ENCODE measurements around the gene CHST11.

Gene CHST11

GRCh38 chr12:104694161-104694560, 237.4 kb downstream of the CHST11 start:
- no peak for DNase-seq (ENCODE audit: low read depth)
- no peak for TF ChIP-seq CTCF (IDR thresholded peaks at IDR 0.05; ENCODE audit: low read length, missing control alignments)
- H3K4me3 ChIP-seq (replicated peaks; ENCODE audit: low read depth, low read length), result no peak overlapping the region

- no peak overlapping the region for H3K4me3 ChIP-seq (replicated peaks; ENCODE audit: low read depth, low read length)
- DNase-seq (ENCODE audit: low read depth), result no peak
- TF ChIP-seq CTCF (IDR thresholded peaks at IDR 0.05; ENCODE audit: low read length, missing control alignments), result no peak
These were observed 238.0 kb downstream of the CHST11 start for GRCh38 chr12:104694711-104695110.

DNA sequence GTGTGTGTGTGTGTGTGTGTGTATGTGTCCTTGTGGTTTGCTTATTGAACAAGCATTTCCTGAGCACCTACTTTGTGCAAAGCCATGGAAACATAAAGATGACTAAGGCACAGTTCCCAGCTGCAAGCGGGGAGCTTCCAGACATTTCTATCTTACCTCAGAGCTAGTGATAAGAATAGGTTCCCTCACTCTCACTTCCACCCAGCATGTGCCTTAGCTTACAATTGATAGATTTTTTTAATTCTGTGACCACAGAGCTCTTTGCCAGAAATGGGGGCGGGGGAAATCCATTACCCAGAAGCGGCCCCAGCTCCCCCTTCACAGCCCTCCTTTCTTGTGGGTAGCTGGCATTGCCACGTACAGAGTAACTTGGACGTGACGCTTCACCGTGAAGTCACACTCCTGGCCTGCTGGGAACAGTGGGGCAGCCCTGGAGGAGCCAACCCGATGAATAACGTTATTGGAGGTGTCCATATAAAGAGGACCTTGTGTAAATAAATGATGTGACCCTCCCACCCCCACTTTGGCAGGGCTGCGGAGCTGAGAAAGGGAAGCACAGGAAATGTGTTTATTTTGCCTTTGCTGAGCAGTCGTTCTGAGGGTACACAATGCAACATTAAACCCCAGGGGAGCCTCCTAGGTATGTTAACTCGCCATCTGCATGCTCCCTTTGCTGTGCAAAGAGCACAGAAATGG, 238.9 kb downstream of the CHST11 start:
- peak; percentile 97 for DNase-seq (ENCODE audit: low read depth)
- peak overlapping the region; percentile 24 for H3K4me3 ChIP-seq (replicated peaks; ENCODE audit: low read depth, low read length)
- TF ChIP-seq CTCF (IDR thresholded peaks at IDR 0.05; ENCODE audit: low read length, missing control alignments), result no peak

GRCh38 chr12:104697186-104697585, 240.4 kb downstream of the CHST11 start:
- no peak for DNase-seq (ENCODE audit: low read depth)
- H3K4me3 ChIP-seq (replicated peaks; ENCODE audit: low read depth, low read length), result no peak overlapping the region
- no peak for TF ChIP-seq CTCF (IDR thresholded peaks at IDR 0.05; ENCODE audit: low read length, missing control alignments)

DNA sequence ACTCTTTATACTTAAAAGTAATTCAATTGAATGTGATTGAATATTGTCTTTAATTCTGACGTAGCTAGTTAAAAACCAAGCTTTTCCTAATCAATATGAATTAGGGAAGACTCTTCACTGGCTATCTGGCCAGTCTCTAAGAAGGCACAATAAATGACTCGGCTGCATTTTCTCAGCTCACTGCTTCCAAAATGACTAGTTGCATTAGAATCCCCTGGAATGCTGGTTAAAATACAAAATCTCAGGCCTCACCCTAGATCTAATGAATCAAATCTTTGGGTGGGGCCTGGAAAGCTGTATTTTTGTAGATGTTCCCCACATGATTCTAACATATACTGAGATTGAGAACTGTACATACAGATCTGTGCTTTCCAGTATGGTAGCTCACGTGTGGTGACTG, 242.1 kb downstream of the CHST11 start:
- TF ChIP-seq CTCF (IDR thresholded peaks at IDR 0.05; ENCODE audit: low read length, missing control alignments), result no peak
- DNase-seq (ENCODE audit: low read depth), result no peak
- H3K4me3 ChIP-seq (replicated peaks; ENCODE audit: low read depth, low read length), result no peak overlapping the region

GRCh38 chr12:104699489-104700190, 242.9 kb downstream of the CHST11 start:
- DNase-seq (ENCODE audit: low read depth), result no peak

More at GRCh38 chr12:104699489-104700190, 242.9 kb downstream of the CHST11 start:
- H3K4me3 ChIP-seq (replicated peaks; ENCODE audit: low read depth, low read length), result no peak overlapping the region
- TF ChIP-seq CTCF (IDR thresholded peaks at IDR 0.05; ENCODE audit: low read length, missing control alignments), result no peak

Measured in fibroblast of pulmonary artery (primary cell).